Psoas muscle (tissue), 8 donors: ENCODE results near the gene RAI1. TPM values are rescaled to one million over a fixed set of nuclear protein-coding genes. Genes with fewer than 3 reads are reported as not detected.

ENCODE experiments used
- ATAC-seq, 4 donors: fragments of 200-7000 bp; cut with Tn5 transposase; one replicate each; pipeline ENCODE4 v1.9.1; 2020; ENCODE audit warnings: moderate library complexity in 3 of 4, mild to moderate bottlenecking in 2 of 4
- DNase-seq, 2 donors: peaks; one replicate each; pipeline ENCODE4 v3.0.0-alpha.2; 2020
- H3K27ac ChIP-seq: fragments of 200-600 bp; one replicate; pipeline ENCODE4 v1.8.0; 2022
- H3K27me3 ChIP-seq, 3 donors: fragments of 200-600 bp in 1 of 3; one replicate each; pipeline versions ENCODE4 v1.6.1 to v1.8.0; 2013 to 2022; ENCODE audit warnings: low read length in 2 of 3, mild to moderate bottlenecking in 2 of 3, moderate library complexity in 1 of 3; ENCODE audit not compliant: insufficient read depth in 3 of 3
- H3K36me3 ChIP-seq, 2 donors: fragments of 200-600 bp in 1 of 2; one replicate each; pipeline versions ENCODE4 v1.6.1 to v1.8.0; 2013 to 2022; ENCODE audit warnings: low read depth in 1 of 2, mild to moderate bottlenecking in 1 of 2, moderate library complexity in 1 of 2; ENCODE audit not compliant: insufficient read depth in 1 of 2
- H3K4me1 ChIP-seq: fragments of 200-600 bp; one replicate; pipeline ENCODE4 v1.8.0; 2022
- H3K4me3 ChIP-seq: fragments of 200-600 bp; one replicate; pipeline ENCODE4 v1.8.0; 2022; ENCODE audit warnings: mild to moderate bottlenecking
- H3K9me3 ChIP-seq: fragments of 200-600 bp; one replicate; pipeline ENCODE4 v1.8.0; 2022
- WGBS, 3 donors: extraction: QIAGEN DNeasy Blood & Tissue Kit; methylation state at CpG; one replicate each; pipeline versions ENCODE4 v1.1.6 to v1.1.7; 2013; 5-methylcytosine and 5-hydroxymethylcytosine counted together
- intact Hi-C, 2 donors: fragments of 100-400 bp; cut with DNase I; formaldehyde crosslinking; loops; one replicate each; pipeline versions ENCODE4 v1.11.0 to v1.14.2; 2022
- polyA plus RNA-seq, 3 donors: library from polyadenylated mRNA; stranded (reverse); fragments of 200-250 nt; gene quantifications; one replicate each; pipeline ENCODE4 v1.2.3, GENCODE V29; 2013
- total RNA-seq, 4 donors: library from RNA; stranded (reverse); fragmentation: NEBNext Ultra II Directional in 2 of 4; extraction: Animal tissue kit (Norgen Biotek cat#: 25700) in 2 of 4; gene quantifications; one replicate each; pipeline versions ENCODE4 v1.2.1 to v1.2.4, GENCODE V29; 2021 to 2023
- TF ChIP-seq, protein P1 (sequence below): fragments of 200-600 bp; IDR thresholded peaks from one replicate; pipeline ENCODE4 v1.8.0; 2022; ENCODE audit warnings: antibody characterized with exemption
- donor health status: healthy with polysubstance abuse.
- donor health status: DM: no; HTN: no; CAD: no; lungs with moderate emphysema.
- donor health status: Bipolar disorder and iron deficiency.
- donor health status: healthy.
- donor health status: DM: yes; HTN: yes; CAD: no.
- donor health status: DM: no; HTN: no; CAD: no.
- donor health status: DM: no; HTN: no; CAD: no.
- donor health status: DM: yes; HTN: yes; CAD: no.

The RAI1 gene
- total and polyA plus RNA-seq, 7 donors: 4.0 to 9.0 (median 7.1) TPM

DNA sequence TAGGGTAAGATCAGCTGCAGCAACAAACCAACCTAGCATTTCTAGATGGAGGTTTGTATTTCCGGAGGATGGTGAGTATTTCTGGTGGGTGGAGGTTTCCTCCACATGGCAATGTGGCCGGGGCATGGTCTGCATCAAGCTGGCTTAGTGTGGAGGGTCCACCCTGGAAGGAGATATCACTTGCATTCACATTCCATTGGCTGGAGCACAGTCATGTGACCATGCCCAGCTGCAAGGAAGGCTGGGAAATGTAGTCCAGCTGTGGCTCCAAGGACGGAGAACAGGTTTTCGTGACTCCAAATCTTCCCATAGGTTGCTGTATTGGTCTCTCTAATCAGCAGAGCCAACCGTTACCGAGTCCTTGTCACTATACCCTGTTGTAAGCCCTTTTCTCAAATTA is 68.7 kb downstream of the RAI1 start:
- Histone ChIP-seq H3K27ac (no peak overlapping the region), H3K4me3 (no peak overlapping the region), H3K4me1 (peaks cover 31% of the 10 kb centered on the region), H3K27me3 (no peaks in the 10 kb centered on the region), H3K36me3 (no peaks in the 10 kb centered on the region), H3K9me3 (no peaks in the 10 kb centered on the region)
- DNase-seq (no peak), ATAC-seq (peak in 2 of 4 donors; percentile 22 to 31)
- TF ChIP-seq, protein P1, sequence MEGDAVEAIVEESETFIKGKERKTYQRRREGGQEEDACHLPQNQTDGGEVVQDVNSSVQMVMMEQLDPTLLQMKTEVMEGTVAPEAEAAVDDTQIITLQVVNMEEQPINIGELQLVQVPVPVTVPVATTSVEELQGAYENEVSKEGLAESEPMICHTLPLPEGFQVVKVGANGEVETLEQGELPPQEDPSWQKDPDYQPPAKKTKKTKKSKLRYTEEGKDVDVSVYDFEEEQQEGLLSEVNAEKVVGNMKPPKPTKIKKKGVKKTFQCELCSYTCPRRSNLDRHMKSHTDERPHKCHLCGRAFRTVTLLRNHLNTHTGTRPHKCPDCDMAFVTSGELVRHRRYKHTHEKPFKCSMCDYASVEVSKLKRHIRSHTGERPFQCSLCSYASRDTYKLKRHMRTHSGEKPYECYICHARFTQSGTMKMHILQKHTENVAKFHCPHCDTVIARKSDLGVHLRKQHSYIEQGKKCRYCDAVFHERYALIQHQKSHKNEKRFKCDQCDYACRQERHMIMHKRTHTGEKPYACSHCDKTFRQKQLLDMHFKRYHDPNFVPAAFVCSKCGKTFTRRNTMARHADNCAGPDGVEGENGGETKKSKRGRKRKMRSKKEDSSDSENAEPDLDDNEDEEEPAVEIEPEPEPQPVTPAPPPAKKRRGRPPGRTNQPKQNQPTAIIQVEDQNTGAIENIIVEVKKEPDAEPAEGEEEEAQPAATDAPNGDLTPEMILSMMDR: no peak
- 52 to 62% (median 60%) methylated on average over 6 of the region's 6 CpGs for WGBS, 3 donors
- intact Hi-C loops: loop anchor here in 1 of 2 donors (2.0 kb wide), 1 partner anchor 63 kb away; no protein-coding TSS in a partner anchor

DNA sequence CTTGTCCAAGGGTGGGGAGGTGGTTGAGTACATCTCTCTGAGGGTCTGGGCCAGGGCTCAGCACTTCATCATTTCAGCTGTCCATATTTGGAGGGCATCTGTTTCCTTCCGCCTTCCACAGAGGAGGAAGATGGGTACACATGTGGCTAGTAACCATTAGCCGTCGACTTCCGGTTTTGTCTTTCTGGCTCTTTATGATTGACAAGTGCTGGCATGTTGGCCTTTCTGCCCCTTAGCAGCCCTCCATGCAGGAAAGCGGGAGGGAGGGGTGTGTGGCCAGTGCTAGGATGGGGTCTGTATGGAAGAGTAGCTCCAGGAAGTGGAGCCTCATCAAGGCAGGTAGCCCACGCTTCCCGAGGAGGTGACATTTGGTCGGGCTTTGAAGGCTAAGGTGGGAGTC is 69.6 kb downstream of the RAI1 start:
- peak overlapping the region; percentile 85 for H3K27ac ChIP-seq
- TF ChIP-seq, protein P1: no peak
- H3K27me3 ChIP-seq: no peaks in the 10 kb centered on the region
- DNase-seq (no peak), ATAC-seq (no peak)
- H3K4me1 ChIP-seq: peaks cover 30% of the 10 kb centered on the region
- no peaks in the 10 kb centered on the region for H3K9me3 ChIP-seq
- H3K36me3 ChIP-seq: no peaks in the 10 kb centered on the region
- no peak overlapping the region for H3K4me3 ChIP-seq
- intact Hi-C loops: no loop called here
- 56 to 64% (median 61%) methylated on average over 8 of the region's 8 CpGs for WGBS, 3 donors

DNA sequence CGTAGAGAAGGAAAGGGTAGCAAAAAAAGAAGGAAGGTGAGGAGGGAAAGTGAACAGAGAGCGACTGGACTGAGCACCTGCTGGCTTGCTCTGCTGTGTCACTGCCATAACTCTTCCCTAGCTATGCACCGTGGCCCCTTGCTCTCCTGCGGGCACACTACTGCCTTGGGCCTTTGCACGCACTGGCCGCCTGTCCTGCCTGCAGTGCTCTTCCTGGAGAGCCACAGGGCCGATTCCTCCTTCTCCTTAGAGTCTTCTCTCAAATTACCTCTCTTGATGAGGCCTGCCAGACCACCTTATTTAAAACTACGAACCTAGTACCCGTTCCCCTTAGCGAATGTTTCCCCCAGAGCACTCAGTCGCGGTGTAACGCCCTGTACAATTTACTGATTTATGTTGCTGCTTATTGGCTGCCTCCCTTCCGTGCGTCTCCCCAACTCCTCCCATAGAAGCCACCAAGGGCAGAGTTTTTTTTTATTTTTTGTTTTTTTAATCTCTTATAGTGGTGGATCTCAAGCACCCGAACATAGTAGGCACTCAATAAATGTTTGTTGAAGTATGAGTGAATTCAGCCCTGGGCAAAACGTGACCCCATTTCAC is 70.3 kb downstream of the RAI1 start:
- TF ChIP-seq, protein P1: no peak
- peak overlapping the region; percentile 74 for H3K4me3 ChIP-seq
- no peaks in the 10 kb centered on the region for H3K27me3 ChIP-seq
- H3K9me3 ChIP-seq: no peaks in the 10 kb centered on the region
- peak in 1 of 4 donors; percentile 1 for ATAC-seq
- no peak for DNase-seq
- 47 to 62% (median 51%) methylated on average over 17 of the region's 17 CpGs for WGBS, 3 donors
- peak overlapping the region; percentile 85 for H3K27ac ChIP-seq
- H3K4me1 ChIP-seq: peaks cover 26% of the 10 kb centered on the region
- no peaks in the 10 kb centered on the region for H3K36me3 ChIP-seq
- intact Hi-C loops: no loop called here

DNA sequence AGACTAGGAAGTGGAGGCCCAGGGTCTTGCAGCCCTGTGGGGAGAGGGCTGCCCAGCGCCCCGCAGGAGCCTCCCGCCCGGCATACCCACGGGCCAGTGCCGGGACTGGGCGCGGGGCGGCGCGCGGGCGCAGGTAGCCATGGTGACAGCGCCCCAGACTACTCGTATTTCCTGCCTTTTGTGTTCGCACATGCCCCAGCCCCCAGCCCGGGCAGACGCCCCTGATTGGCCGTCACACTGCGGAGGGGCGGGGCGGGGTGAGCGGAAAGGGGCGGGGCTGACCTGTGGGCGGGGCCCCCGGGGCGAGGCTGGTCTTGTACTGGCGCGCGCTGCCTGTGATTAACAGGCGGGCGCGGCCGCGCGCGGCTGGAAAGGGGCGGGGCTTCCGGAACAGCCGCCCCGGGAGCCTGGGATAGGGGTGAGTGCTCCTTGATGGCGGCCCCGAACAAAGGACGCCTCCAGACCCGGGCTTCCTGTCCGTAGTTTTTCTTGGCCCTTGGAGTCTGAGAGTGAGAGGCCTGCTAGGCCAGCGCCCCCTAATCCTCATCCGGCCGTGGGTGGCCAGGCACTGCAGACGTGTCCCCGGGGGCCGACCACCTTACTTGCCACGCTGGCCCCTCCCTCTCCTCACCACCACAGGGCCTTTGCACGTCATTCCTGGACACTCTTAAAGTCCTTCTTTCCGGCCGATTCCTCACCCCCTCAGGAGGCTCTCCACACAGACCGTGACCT is 71.0 kb downstream of the RAI1 start:
- no peaks in the 10 kb centered on the region for H3K27me3 ChIP-seq
- peak; percentile 97 to 98 for DNase-seq
- peak overlapping the region; percentile 85 for H3K27ac ChIP-seq
- intact Hi-C loops: no loop called here
- H3K4me1 ChIP-seq: peaks cover 26% of the 10 kb centered on the region
- peak; percentile 93 to 95 (median 94) for ATAC-seq
- no peaks in the 10 kb centered on the region for H3K36me3 ChIP-seq
- H3K9me3 ChIP-seq: no peaks in the 10 kb centered on the region
- H3K4me3 ChIP-seq: peak overlapping the region; percentile 74
- 2 to 4% (median 3%) methylated on average over 35 to 57 of the region's 57 CpGs for WGBS, 3 donors
- TF ChIP-seq, protein P1: no peak
